Right lobe of liver (tissue), 6 donors: ENCODE data around the gene SERPINE1. TPM values are rescaled to one million over a fixed set of nuclear protein-coding genes. Genes with fewer than 3 reads are reported as not detected.
"Not testable (repeated sequence)": the region's sequence is repeated elsewhere in the genome, so short reads cannot be mapped to it uniquely, and the experiment has no call there.

Experiments used
- ATAC-seq, 4 donors: fragments of 200-7000 bp; cut with Tn5 transposase; one replicate each; pipeline ENCODE4 v1.9.1; 2020; ENCODE audit warnings: mild to moderate bottlenecking in 4 of 4, moderate library complexity in 4 of 4
- DNase-seq, 3 donors: peaks; one replicate each; pipeline ENCODE4 v3.0.0-alpha.2; 2020
- H3K27ac ChIP-seq, 3 donors: fragments of 200-600 bp; one replicate each; pipeline ENCODE4 v1.8.0; 2022
- H3K27me3 ChIP-seq, 2 donors: fragments of 200-600 bp; one replicate each; pipeline ENCODE4 v1.8.0; 2022
- H3K36me3 ChIP-seq, 4 donors: fragments of 200-600 bp; sonication (generic) in 1 of 4; one replicate each; pipeline versions ENCODE4 v1.5.1 to v1.8.0; 2017 to 2022; ENCODE audit warnings: control low read depth in 1 of 4
- H3K4me1 ChIP-seq, 4 donors: fragments of 200-600 bp; sonication (generic) in 1 of 4; one replicate each; pipeline versions ENCODE4 v1.5.1 to v1.8.0; 2017 to 2022; ENCODE audit warnings: control low read depth in 1 of 4
- H3K4me3 ChIP-seq, 3 donors: fragments of 200-600 bp; one replicate each; pipeline ENCODE4 v1.8.0; 2022
- H3K9me3 ChIP-seq, 4 donors: fragments of 200-600 bp; sonication (generic) in 1 of 4; one replicate each; pipeline versions ENCODE4 v1.5.1 to v1.8.0; 2017 to 2022; ENCODE audit warnings: control low read depth in 1 of 4
- CTCF ChIP-seq, 4 donors: fragments of 200-600 bp in 3 of 4; fragments of 450-650 bp in 1 of 4; IDR thresholded peaks; one replicate each; pipeline versions ENCODE4 v1.5.1 to v1.8.0; 2016 to 2022; ENCODE audit warnings: antibody characterized with exemption in 4 of 4, mild to moderate bottlenecking in 2 of 4
- POLR2A ChIP-seq: fragments of 450-650 bp; IDR thresholded peaks from one replicate; pipeline ENCODE4 v1.6.1; 2017; ENCODE audit warnings: antibody characterized with exemption, mild to moderate bottlenecking
- WGBS: methylation state at CpG from one replicate; pipeline ENCODE4 v1.1.6; 2018; ENCODE audit warnings: low coverage, low lambda C conversion rate; ENCODE audit not compliant: insufficient coverage; ENCODE audit errors: missing lambda C conversion rate; 5-methylcytosine and 5-hydroxymethylcytosine counted together
- intact Hi-C, 2 donors: fragments of 100-400 bp; cut with DNase I; formaldehyde crosslinking; loops; one replicate each; pipeline versions ENCODE4 v1.11.2 to v1.14.1; 2022
- total RNA-seq, 6 experiments: library from RNA; depleted of rRNA in 2 of 6; stranded (reverse); fragments of >200 nt in 2 of 6; fragmentation: NEBNext Ultra II Directional in 3 of 6; extraction: Animal tissue kit (Norgen Biotek cat#: 25700) in 3 of 6; gene quantifications; one replicate each; pipeline versions ENCODE4 v1.1.0 to v1.2.4, GENCODE V29; 2016 to 2023
- donor health status: DM: no; HTN: yes; CAD: no.
- donor health status: DM: no; HTN: no; CAD: no.
- donor health status: DM: no; HTN: no; CAD: no.
- donor health status: DM: no; HTN: yes; CAD: no.
- donor health status: DM: no; HTN: yes; CAD: no.

Gene SERPINE1
- total RNA-seq, 6 experiments from 2014 or later, result 5.4 to 497 (median 98.6) TPM

GRCh38 chr7:101127460-101128039, 646 bp downstream of the SERPINE1 start:
- DNase-seq (no peak), ATAC-seq (no peak)
- H3K27me3 ChIP-seq, result no peaks in the 10 kb centered on the region
- TF ChIP-seq CTCF (IDR thresholded peaks at IDR 0.05) (no peak), POLR2A (no peak)
- peaks cover 0 to 14% (median 4%) of the 10 kb centered on the region in 4 donors for H3K36me3 ChIP-seq
- 37% methylated on average over 2 of the region's 3 CpGs for WGBS
- peaks cover 0 to 53% (median 24%) of the 10 kb centered on the region in 4 donors for H3K4me1 ChIP-seq
- peak overlapping the region; percentile 70 to 95 (median 84) for H3K27ac ChIP-seq
- H3K9me3 ChIP-seq, result no peaks in the 10 kb centered on the region
- peak overlapping the region; percentile 31 to 42 (median 36) for H3K4me3 ChIP-seq
- intact Hi-C loops, result no loop called here

- WGBS, result 47% methylated on average over 8 of the region's 14 CpGs
- Histone ChIP-seq H3K27ac (peak overlapping the region; percentile 70 to 95 (median 84)), H3K9me3 (no peaks in the 10 kb centered on the region), H3K4me1 (peaks cover 0 to 46% (median 20%) of the 10 kb centered on the region in 4 donors), H3K27me3 (no peaks in the 10 kb centered on the region), H3K4me3 (peak overlapping the region in 2 of 3 donors; percentile 36 to 42), H3K36me3 (peaks cover 0 to 14% (median 4%) of the 10 kb centered on the region in 4 donors)
- no peak for ATAC-seq
- intact Hi-C loops, result no loop called here
- no peak for DNase-seq
- TF ChIP-seq POLR2A (peak; percentile 51), CTCF (IDR thresholded peaks at IDR 0.05) (no peak)
Measured at GRCh38 chr7:101128040-101128834, 1.3 kb downstream of the SERPINE1 start.

- Histone ChIP-seq H3K27me3 (no peaks in the 10 kb centered on the region), H3K27ac (no peak overlapping the region), H3K9me3 (no peaks in the 10 kb centered on the region), H3K4me3 (no peak overlapping the region), H3K4me1 (peaks cover 0 to 32% (median 15%) of the 10 kb centered on the region in 4 donors), H3K36me3 (peaks cover 0 to 19% (median 9%) of the 10 kb centered on the region in 4 donors)
- 74% methylated on average over 3 of the region's 3 CpGs for WGBS
- no peak for DNase-seq
- intact Hi-C loops, result no loop called here
- TF ChIP-seq CTCF (IDR thresholded peaks at IDR 0.05) (no peak), POLR2A (no peak)
- no peak for ATAC-seq
Measured at GRCh38 chr7:101129603-101130117, 2.8 kb downstream of the SERPINE1 start.

- ATAC-seq, H3K4me3 ChIP-seq, H3K4me1 ChIP-seq, H3K27me3 ChIP-seq, DNase-seq, intact Hi-C loops, H3K9me3 ChIP-seq, H3K27ac ChIP-seq: not testable (repeated sequence)
- WGBS, result 76% methylated on average over 17 of the region's 18 CpGs
- peaks cover 0 to 32% (median 12%) of the 10 kb centered on the region in 4 donors for H3K36me3 ChIP-seq
- peak; percentile 41 for TF ChIP-seq POLR2A
Measured at GRCh38 chr7:101132626-101133600, 6.0 kb downstream of the SERPINE1 start.
